ENCODE data around the gene P2RX3.

GRCh38 chr11:57313071-57313787 lies 24.9 kb upstream of the P2RX3 start:
- TF ChIP-seq TEAD4 (IDR thresholded peaks at IDR 0.05) = no peak
- TF ChIP-seq, protein P1, sequence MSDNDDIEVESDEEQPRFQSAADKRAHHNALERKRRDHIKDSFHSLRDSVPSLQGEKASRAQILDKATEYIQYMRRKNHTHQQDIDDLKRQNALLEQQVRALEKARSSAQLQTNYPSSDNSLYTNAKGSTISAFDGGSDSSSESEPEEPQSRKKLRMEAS (IDR thresholded peaks at IDR 0.05) = no peak
